ENCODE data around the gene PTPRC.

Gene PTPRC

GRCh38 chr1:198601936-198602889, 36.6 kb upstream of the PTPRC start:
- Histone ChIP-seq H3K4me1 (ENCODE audit: insufficient read depth, insufficient read length) (no peaks in the 10 kb centered on the region), H3K4me3 (ENCODE audit: insufficient read length, low read depth) (no peak overlapping the region), H3K36me3 (ENCODE audit: insufficient read depth, insufficient read length, low read length) (no peaks in the 10 kb centered on the region), H3K9me3 (ENCODE audit: insufficient read depth, low read length) (peaks cover 16% of the 10 kb centered on the region; the same call in 1 of the 2 replicates), H3K9ac (ENCODE audit: insufficient read length, low read depth) (no peak overlapping the region), H3K27me3 (ENCODE audit: insufficient read depth, insufficient read length) (no peaks in the 10 kb centered on the region)
- no peak for DNase-seq (ENCODE audit: low read depth, low spot score)
- TF ChIP-seq ZNF274 (IDR thresholded peaks at IDR 0.05; ENCODE audit: low read depth, low read length) (no peak), YY1 (IDR thresholded peaks at IDR 0.05; ENCODE audit: insufficient read depth, insufficient read length) (no peak), SUZ12 (IDR thresholded peaks at IDR 0.05; ENCODE audit: extremely low read depth, insufficient read depth, insufficient read length) (no peak)

- TF ChIP-seq ZNF274 (IDR thresholded peaks at IDR 0.05; ENCODE audit: low read depth, low read length) (no peak), SUZ12 (IDR thresholded peaks at IDR 0.05; ENCODE audit: extremely low read depth, insufficient read depth, insufficient read length) (no peak), YY1 (IDR thresholded peaks at IDR 0.05; ENCODE audit: insufficient read depth, insufficient read length) (no peak)
- H3K27me3 ChIP-seq (ENCODE audit: insufficient read depth, insufficient read length): no peaks in the 10 kb centered on the region
- H3K36me3 ChIP-seq (ENCODE audit: insufficient read depth, insufficient read length, low read length): no peaks in the 10 kb centered on the region
- H3K4me1 ChIP-seq (ENCODE audit: insufficient read depth, insufficient read length): no peaks in the 10 kb centered on the region
- DNase-seq (ENCODE audit: low read depth, low spot score): no peak
- H3K4me3 ChIP-seq (ENCODE audit: insufficient read length, low read depth): no peak overlapping the region
- H3K9ac ChIP-seq (ENCODE audit: insufficient read length, low read depth): no peak overlapping the region
- H3K9me3 ChIP-seq (ENCODE audit: insufficient read depth, low read length): peaks cover 12% of the 10 kb centered on the region; the same call in 1 of the 2 replicates
Measured at GRCh38 chr1:198604975-198605374, 33.9 kb upstream of the PTPRC start.

- Histone ChIP-seq H3K9ac (ENCODE audit: insufficient read length, low read depth) (no peak overlapping the region), H3K4me1 (ENCODE audit: insufficient read depth, insufficient read length) (no peaks in the 10 kb centered on the region), H3K36me3 (ENCODE audit: insufficient read depth, insufficient read length, low read length) (no peaks in the 10 kb centered on the region), H3K27me3 (ENCODE audit: insufficient read depth, insufficient read length) (no peaks in the 10 kb centered on the region), H3K4me3 (ENCODE audit: insufficient read length, low read depth) (no peak overlapping the region), H3K9me3 (ENCODE audit: insufficient read depth, low read length) (peaks cover 8% of the 10 kb centered on the region; the same call in 1 of the 2 replicates)
- no peak for DNase-seq (ENCODE audit: low read depth, low spot score)
- TF ChIP-seq YY1 (IDR thresholded peaks at IDR 0.05; ENCODE audit: insufficient read depth, insufficient read length) (no peak), SUZ12 (IDR thresholded peaks at IDR 0.05; ENCODE audit: extremely low read depth, insufficient read depth, insufficient read length) (no peak), ZNF274 (IDR thresholded peaks at IDR 0.05; ENCODE audit: low read depth, low read length) (no peak)
Measured at GRCh38 chr1:198605406-198605805, 33.4 kb upstream of the PTPRC start.

- Histone ChIP-seq H3K9ac (ENCODE audit: insufficient read length, low read depth) (no peak overlapping the region), H3K4me3 (ENCODE audit: insufficient read length, low read depth) (no peak overlapping the region), H3K4me1 (ENCODE audit: insufficient read depth, insufficient read length) (no peaks in the 10 kb centered on the region), H3K27me3 (ENCODE audit: insufficient read depth, insufficient read length) (no peaks in the 10 kb centered on the region), H3K9me3 (ENCODE audit: insufficient read depth, low read length) (0 out of 2 replicates have a peak, but pooled peaks cover 1% of the 10 kb centered on the region), H3K36me3 (ENCODE audit: insufficient read depth, insufficient read length, low read length) (no peaks in the 10 kb centered on the region)
- no peak for TF ChIP-seq YY1 (IDR thresholded peaks at IDR 0.05; ENCODE audit: insufficient read depth, insufficient read length)
- TF ChIP-seq SUZ12 (IDR thresholded peaks at IDR 0.05; ENCODE audit: extremely low read depth, insufficient read depth, insufficient read length): no peak
- TF ChIP-seq ZNF274 (IDR thresholded peaks at IDR 0.05; ENCODE audit: low read depth, low read length): no peak
- peak; percentile 9 for DNase-seq (ENCODE audit: low read depth, low spot score)
Measured at GRCh38 chr1:198606020-198606438, 32.8 kb upstream of the PTPRC start.

GRCh38 chr1:198607714-198608113, 31.1 kb upstream of the PTPRC start:
- no peak for DNase-seq (ENCODE audit: low read depth, low spot score)
- Histone ChIP-seq H3K4me1 (ENCODE audit: insufficient read depth, insufficient read length) (no peaks in the 10 kb centered on the region), H3K36me3 (ENCODE audit: insufficient read depth, insufficient read length, low read length) (no peaks in the 10 kb centered on the region), H3K27me3 (ENCODE audit: insufficient read depth, insufficient read length) (no peaks in the 10 kb centered on the region), H3K4me3 (ENCODE audit: insufficient read length, low read depth) (no peak overlapping the region), H3K9ac (ENCODE audit: insufficient read length, low read depth) (no peak overlapping the region), H3K9me3 (ENCODE audit: insufficient read depth, low read length) (no peaks in the 10 kb centered on the region)
- no peak for TF ChIP-seq ZNF274 (IDR thresholded peaks at IDR 0.05; ENCODE audit: low read depth, low read length)
- no peak for TF ChIP-seq SUZ12 (IDR thresholded peaks at IDR 0.05; ENCODE audit: extremely low read depth, insufficient read depth, insufficient read length)
- TF ChIP-seq YY1 (IDR thresholded peaks at IDR 0.05; ENCODE audit: insufficient read depth, insufficient read length): no peak

GRCh38 chr1:198610362-198610761, 28.5 kb upstream of the PTPRC start:
- TF ChIP-seq SUZ12 (IDR thresholded peaks at IDR 0.05; ENCODE audit: extremely low read depth, insufficient read depth, insufficient read length): no peak
- TF ChIP-seq ZNF274 (IDR thresholded peaks at IDR 0.05; ENCODE audit: low read depth, low read length): no peak
- no peak for TF ChIP-seq YY1 (IDR thresholded peaks at IDR 0.05; ENCODE audit: insufficient read depth, insufficient read length)
- no peaks in the 10 kb centered on the region for H3K4me1 ChIP-seq (ENCODE audit: insufficient read depth, insufficient read length)
- DNase-seq (ENCODE audit: low read depth, low spot score): no peak

GRCh38 chr1:198611219-198611618, 27.6 kb upstream of the PTPRC start:
- TF ChIP-seq SUZ12 (IDR thresholded peaks at IDR 0.05; ENCODE audit: extremely low read depth, insufficient read depth, insufficient read length) (no peak), YY1 (IDR thresholded peaks at IDR 0.05; ENCODE audit: insufficient read depth, insufficient read length) (no peak), ZNF274 (IDR thresholded peaks at IDR 0.05; ENCODE audit: low read depth, low read length) (no peak)
- Histone ChIP-seq H3K9me3 (ENCODE audit: insufficient read depth, low read length) (no peaks in the 10 kb centered on the region), H3K4me3 (ENCODE audit: insufficient read length, low read depth) (no peak overlapping the region), H3K4me1 (ENCODE audit: insufficient read depth, insufficient read length) (no peaks in the 10 kb centered on the region), H3K27me3 (ENCODE audit: insufficient read depth, insufficient read length) (no peaks in the 10 kb centered on the region), H3K9ac (ENCODE audit: insufficient read length, low read depth) (no peak overlapping the region), H3K36me3 (ENCODE audit: insufficient read depth, insufficient read length, low read length) (no peaks in the 10 kb centered on the region)
- no peak for DNase-seq (ENCODE audit: low read depth, low spot score)

More at GRCh38 chr1:198610362-198610761, 28.5 kb upstream of the PTPRC start:
- Histone ChIP-seq H3K27me3 (ENCODE audit: insufficient read depth, insufficient read length) (no peaks in the 10 kb centered on the region), H3K36me3 (ENCODE audit: insufficient read depth, insufficient read length, low read length) (no peaks in the 10 kb centered on the region), H3K9me3 (ENCODE audit: insufficient read depth, low read length) (no peaks in the 10 kb centered on the region), H3K9ac (ENCODE audit: insufficient read length, low read depth) (no peak overlapping the region), H3K4me3 (ENCODE audit: insufficient read length, low read depth) (no peak overlapping the region)
